Neural crest cell (in vitro differentiated cells): Measurements from ENCODE around the gene DOK6. TPM values are rescaled to one million over a fixed set of nuclear protein-coding genes. Genes with fewer than 3 reads are reported as not detected.

Experiments
- DNase-seq: peaks from one replicate; pipeline ENCODE4 v3.0.0; 2021; ENCODE audit warnings: low read depth, mixed read lengths, low spot score
- H3K27ac Mint-ChIP-seq: one replicate; pipeline ENCODE4 v1.8.0; 2021; ENCODE audit warnings: mild to moderate bottlenecking, mixed read lengths; ENCODE audit not compliant: unreplicated experiment
- H3K27me3 Mint-ChIP-seq: 2 replicates; pipeline ENCODE4 v1.8.0; 2021; ENCODE audit warnings: low read depth, mild to moderate bottlenecking, mixed read lengths
- H3K36me3 Mint-ChIP-seq: 2 replicates; pipeline ENCODE4 v1.8.0; 2021; ENCODE audit warnings: low read depth, mild to moderate bottlenecking, mixed read lengths
- H3K4me1 Mint-ChIP-seq: 2 replicates; pipeline ENCODE4 v1.8.0; 2021; ENCODE audit warnings: mixed read lengths
- H3K4me3 Mint-ChIP-seq: one replicate; pipeline ENCODE4 v1.8.0; 2021; ENCODE audit warnings: mild to moderate bottlenecking, mixed read lengths
- H3K9me3 Mint-ChIP-seq: 2 replicates; pipeline ENCODE4 v1.8.0; 2021; ENCODE audit warnings: mixed read lengths
- total RNA-seq: library from RNA; stranded (reverse); gene quantifications from 2 replicates; pipeline ENCODE4 v1.2.1, GENCODE V29; 2021
- TF ChIP-seq, protein P1 (sequence below): fragments of 200-600 bp; sonication (generic); conservative IDR thresholded peaks from 2 replicates; pipeline ENCODE4 v1.5.0; 2021; ENCODE audit warnings: antibody characterized with exemption, mild to moderate bottlenecking

DOK6 gene
- total RNA-seq, 1 donor from 2014 or later: 3.6 TPM

DNA sequence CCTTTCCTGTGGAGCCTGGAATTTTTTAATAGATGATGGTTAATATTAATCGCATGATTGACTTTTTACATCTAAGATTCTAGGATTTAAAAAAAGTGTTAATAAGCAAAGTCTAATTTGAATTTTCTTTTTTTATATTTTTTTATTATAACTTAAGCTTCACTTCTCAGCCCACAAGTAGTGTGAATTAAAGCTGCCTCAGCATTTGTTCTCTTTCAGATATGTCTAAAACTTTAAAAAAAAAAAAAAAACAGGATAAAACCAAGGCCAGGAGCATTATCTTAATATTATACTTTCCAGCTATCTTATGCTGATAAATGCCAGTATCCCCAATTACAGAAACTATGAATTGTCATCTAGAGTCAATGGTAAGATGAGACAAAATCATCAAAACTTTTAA is 437.3 kb downstream of the DOK6 start:
- H3K36me3 Mint-ChIP-seq: no peaks in the 10 kb centered on the region
- H3K9me3 Mint-ChIP-seq: no peaks in the 10 kb centered on the region
- H3K4me3 Mint-ChIP-seq: no peak overlapping the region
- no peak for DNase-seq
- H3K27me3 Mint-ChIP-seq: no peaks in the 10 kb centered on the region
- H3K4me1 Mint-ChIP-seq: no peaks in the 10 kb centered on the region
- TF ChIP-seq, protein P1, sequence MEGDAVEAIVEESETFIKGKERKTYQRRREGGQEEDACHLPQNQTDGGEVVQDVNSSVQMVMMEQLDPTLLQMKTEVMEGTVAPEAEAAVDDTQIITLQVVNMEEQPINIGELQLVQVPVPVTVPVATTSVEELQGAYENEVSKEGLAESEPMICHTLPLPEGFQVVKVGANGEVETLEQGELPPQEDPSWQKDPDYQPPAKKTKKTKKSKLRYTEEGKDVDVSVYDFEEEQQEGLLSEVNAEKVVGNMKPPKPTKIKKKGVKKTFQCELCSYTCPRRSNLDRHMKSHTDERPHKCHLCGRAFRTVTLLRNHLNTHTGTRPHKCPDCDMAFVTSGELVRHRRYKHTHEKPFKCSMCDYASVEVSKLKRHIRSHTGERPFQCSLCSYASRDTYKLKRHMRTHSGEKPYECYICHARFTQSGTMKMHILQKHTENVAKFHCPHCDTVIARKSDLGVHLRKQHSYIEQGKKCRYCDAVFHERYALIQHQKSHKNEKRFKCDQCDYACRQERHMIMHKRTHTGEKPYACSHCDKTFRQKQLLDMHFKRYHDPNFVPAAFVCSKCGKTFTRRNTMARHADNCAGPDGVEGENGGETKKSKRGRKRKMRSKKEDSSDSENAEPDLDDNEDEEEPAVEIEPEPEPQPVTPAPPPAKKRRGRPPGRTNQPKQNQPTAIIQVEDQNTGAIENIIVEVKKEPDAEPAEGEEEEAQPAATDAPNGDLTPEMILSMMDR: no peak
- no peak overlapping the region for H3K27ac Mint-ChIP-seq

DNA sequence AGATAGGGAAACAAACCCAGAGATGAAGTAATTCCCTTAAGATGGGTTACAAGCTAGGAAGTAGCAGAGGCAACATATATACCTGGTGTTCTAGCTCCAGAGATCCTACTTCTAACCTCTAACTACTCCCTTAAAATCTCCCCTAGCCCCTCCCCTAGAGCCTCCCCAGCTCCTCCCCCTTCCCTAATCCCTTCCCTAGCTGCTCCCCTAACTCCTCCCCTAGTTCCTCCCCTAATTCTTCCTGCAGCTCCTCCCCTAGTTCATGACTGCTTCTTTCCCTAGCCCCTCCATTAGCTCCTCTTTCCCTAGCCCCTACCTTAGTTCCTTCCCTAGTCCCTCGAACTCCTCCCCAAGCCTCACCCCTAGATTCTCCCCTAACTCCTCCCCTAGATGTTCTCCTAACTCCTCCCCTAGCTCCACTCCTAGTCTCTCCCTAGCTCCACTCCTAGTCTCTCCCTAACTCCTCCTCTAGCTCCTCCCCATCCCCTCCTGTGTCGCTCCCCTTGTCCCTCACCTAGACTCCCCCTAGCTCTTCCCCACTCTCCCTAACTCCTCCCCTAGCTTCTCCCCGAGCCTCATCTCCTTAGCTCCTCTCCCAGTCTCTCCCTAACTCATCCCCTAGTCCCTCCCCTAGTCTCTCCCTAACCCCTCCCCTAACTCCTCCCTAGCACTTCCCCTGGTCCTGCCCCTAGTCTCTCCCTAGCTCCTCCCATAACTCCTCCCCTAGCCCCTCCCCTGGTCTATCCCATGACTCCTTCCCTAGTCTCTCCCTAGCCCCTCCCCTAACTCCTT is 438.1 kb downstream of the DOK6 start:
- H3K27me3 Mint-ChIP-seq: no peaks in the 10 kb centered on the region
- TF ChIP-seq, protein P1: no peak
- H3K9me3 Mint-ChIP-seq: no peaks in the 10 kb centered on the region
- DNase-seq: no peak
- H3K36me3 Mint-ChIP-seq: no peaks in the 10 kb centered on the region
- H3K27ac Mint-ChIP-seq: no peak overlapping the region
- no peak overlapping the region for H3K4me3 Mint-ChIP-seq
- no peaks in the 10 kb centered on the region for H3K4me1 Mint-ChIP-seq

DNA sequence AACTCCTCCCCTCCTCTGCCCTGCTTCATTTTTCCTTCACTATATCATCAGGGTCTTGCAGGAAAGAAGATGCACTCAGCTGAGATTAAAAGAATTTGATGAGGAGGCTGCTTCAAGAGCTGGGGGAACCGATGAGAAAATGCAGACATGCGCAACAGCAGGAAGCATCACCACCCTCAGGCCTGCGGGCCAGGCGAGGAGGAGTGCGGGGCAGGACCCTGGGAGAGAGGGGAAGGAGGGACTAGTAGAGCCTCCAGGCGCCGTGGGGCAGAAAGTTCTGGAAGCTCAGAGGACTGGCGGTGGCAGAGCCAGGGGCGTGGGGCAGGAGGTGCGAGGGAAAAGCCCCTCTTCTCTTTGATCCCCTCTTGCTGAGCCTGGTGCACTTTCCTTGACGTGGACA is 438.8 kb downstream of the DOK6 start:
- no peaks in the 10 kb centered on the region for H3K27me3 Mint-ChIP-seq
- TF ChIP-seq, protein P1: no peak
- H3K36me3 Mint-ChIP-seq: no peaks in the 10 kb centered on the region
- DNase-seq: no peak
- H3K4me1 Mint-ChIP-seq: no peaks in the 10 kb centered on the region
- H3K4me3 Mint-ChIP-seq: no peak overlapping the region
- no peaks in the 10 kb centered on the region for H3K9me3 Mint-ChIP-seq
- H3K27ac Mint-ChIP-seq: peak overlapping the region; percentile 35

DNA sequence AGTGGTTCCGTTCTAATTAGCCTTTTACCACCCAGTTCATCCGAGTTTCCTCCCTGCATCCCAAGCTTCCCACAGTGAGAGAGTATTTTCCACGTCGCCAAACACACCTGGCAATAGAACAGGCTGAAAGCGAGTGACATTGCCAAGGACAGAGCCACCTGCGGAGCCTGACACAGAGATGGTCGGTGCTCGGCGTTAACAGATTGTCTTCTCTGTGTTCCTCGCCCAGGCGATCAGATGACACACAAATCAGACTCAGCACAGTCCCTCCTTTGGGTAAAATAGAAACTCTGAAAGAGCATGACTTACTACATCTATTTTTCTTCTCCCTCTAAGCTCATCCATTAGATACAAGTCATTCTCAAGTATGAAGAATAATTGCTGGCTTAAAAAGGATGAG is 439.3 kb downstream of the DOK6 start:
- H3K36me3 Mint-ChIP-seq: no peaks in the 10 kb centered on the region
- no peak overlapping the region for H3K4me3 Mint-ChIP-seq
- no peak for DNase-seq
- no peaks in the 10 kb centered on the region for H3K9me3 Mint-ChIP-seq
- H3K27me3 Mint-ChIP-seq: no peaks in the 10 kb centered on the region
- TF ChIP-seq, protein P1: no peak
- H3K27ac Mint-ChIP-seq: peak overlapping the region; percentile 72
- no peaks in the 10 kb centered on the region for H3K4me1 Mint-ChIP-seq

DNA sequence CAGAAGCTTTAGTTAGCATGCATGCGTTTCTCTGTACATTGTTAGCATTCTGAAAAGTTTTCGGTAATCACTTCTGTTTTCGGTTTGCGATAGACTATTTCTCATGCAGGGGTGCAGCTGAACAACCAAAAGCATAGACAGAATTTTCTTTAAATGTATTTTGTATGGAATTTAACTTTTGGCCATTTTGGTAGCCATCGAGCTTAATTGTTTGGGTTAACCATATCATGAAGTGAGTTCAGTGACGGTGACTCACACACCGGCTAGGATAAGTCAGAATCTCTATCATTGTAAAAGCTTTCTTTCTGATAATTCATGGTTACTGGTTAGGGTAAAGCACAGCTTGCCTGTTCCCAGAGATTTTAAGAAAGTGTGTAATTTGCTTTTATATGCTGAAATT is 439.8 kb downstream of the DOK6 start:
- Mint-ChIP-seq H3K36me3 (no peaks in the 10 kb centered on the region), H3K4me1 (no peaks in the 10 kb centered on the region), H3K27ac (no peak overlapping the region), H3K9me3 (no peaks in the 10 kb centered on the region), H3K4me3 (no peak overlapping the region), H3K27me3 (no peaks in the 10 kb centered on the region)
- no peak for DNase-seq
- TF ChIP-seq, protein P1: no peak
